Mesendoderm (in vitro differentiated cells): ENCODE data around the gene YIF1B.

ENCODE experiments used
- DNase-seq: peaks from one replicate; pipeline ENCODE4 v3.0.0; 2013
- H2AK5ac ChIP-seq: 2 replicates; pipeline ENCODE4 v1.6.1; 2013; ENCODE audit warnings: low read length, inconsistent platforms
- H2BK120ac ChIP-seq: 2 replicates; pipeline ENCODE4 v1.6.1; 2013; ENCODE audit warnings: low read depth, mild to moderate bottlenecking, low read length, moderate library complexity, mixed read lengths
- H2BK15ac ChIP-seq: replicated peaks from 2 replicates; pipeline ENCODE4 v1.6.1; 2013; ENCODE audit warnings: low read depth, mild to moderate bottlenecking, moderate library complexity
- H2BK5ac ChIP-seq: 2 replicates; pipeline ENCODE4 v1.6.1; 2013; ENCODE audit warnings: low read length, inconsistent platforms
- H3K18ac ChIP-seq: 2 replicates; pipeline ENCODE4 v1.6.1; 2013; ENCODE audit warnings: mild to moderate bottlenecking, low read length, mixed read lengths
- H3K23ac ChIP-seq: one replicate; pipeline ENCODE4 v1.6.1; 2013; ENCODE audit warnings: low read length
- H3K27ac ChIP-seq: 2 replicates; pipeline ENCODE4 v1.5.1; 2013; ENCODE audit warnings: low read depth, mild to moderate bottlenecking, inconsistent platforms, low read length, moderate library complexity
- H3K27me3 ChIP-seq: 2 replicates; pipeline ENCODE4 v1.6.1; 2013; ENCODE audit warnings: low read length, control low read depth, mild to moderate bottlenecking, inconsistent platforms; ENCODE audit not compliant: insufficient read depth, poor library complexity
- H3K36me3 ChIP-seq: 2 replicates; pipeline ENCODE4 v1.6.1; 2013; ENCODE audit warnings: low read length, inconsistent platforms; ENCODE audit not compliant: control insufficient read depth, insufficient read depth
- H3K4ac ChIP-seq: one replicate; pipeline ENCODE4 v1.6.1; 2013; ENCODE audit warnings: low read depth, mild to moderate bottlenecking, low read length, moderate library complexity
- H3K4me1 ChIP-seq: 2 replicates; pipeline ENCODE4 v1.6.1; 2013; ENCODE audit warnings: low read depth, low read length, inconsistent platforms; ENCODE audit not compliant: control insufficient read depth
- H3K4me2 ChIP-seq: 2 replicates; pipeline ENCODE4 v1.6.1; 2013; ENCODE audit warnings: low read length
- H3K4me3 ChIP-seq: 2 replicates; pipeline ENCODE4 v1.5.1; 2013; ENCODE audit warnings: mild to moderate bottlenecking, low read length
- H3K56ac ChIP-seq: one replicate; pipeline ENCODE4 v1.6.1; 2013; ENCODE audit warnings: low read length
- H3K79me1 ChIP-seq: 2 replicates; pipeline ENCODE4 v1.6.1; 2013; ENCODE audit warnings: low read length, inconsistent platforms
- H3K79me2 ChIP-seq: 2 replicates; pipeline ENCODE4 v1.6.1; 2013; ENCODE audit warnings: mild to moderate bottlenecking, low read length; ENCODE audit not compliant: control insufficient read depth, insufficient read depth
- H3K9ac ChIP-seq: 2 replicates; pipeline ENCODE4 v1.6.1; 2013; ENCODE audit warnings: low read length, inconsistent platforms
- H4K5ac ChIP-seq: one replicate; pipeline ENCODE4 v1.6.1; 2013; ENCODE audit warnings: low read length
- H4K8ac ChIP-seq: one replicate; pipeline ENCODE4 v1.6.1; 2013; ENCODE audit warnings: low read depth, mild to moderate bottlenecking, control low read depth, low read length, moderate library complexity
- WGBS: extraction: QIAGEN DNeasy Blood & Tissue Kit; methylation state at CpG from one replicate; pipeline ENCODE4 v1.1.7; 2013; ENCODE audit warnings: low lambda C conversion rate, missing lambda C conversion rate; ENCODE audit not compliant: insufficient coverage; ENCODE audit errors: extremely low coverage; 5-methylcytosine and 5-hydroxymethylcytosine counted together

The YIF1B gene

DNA sequence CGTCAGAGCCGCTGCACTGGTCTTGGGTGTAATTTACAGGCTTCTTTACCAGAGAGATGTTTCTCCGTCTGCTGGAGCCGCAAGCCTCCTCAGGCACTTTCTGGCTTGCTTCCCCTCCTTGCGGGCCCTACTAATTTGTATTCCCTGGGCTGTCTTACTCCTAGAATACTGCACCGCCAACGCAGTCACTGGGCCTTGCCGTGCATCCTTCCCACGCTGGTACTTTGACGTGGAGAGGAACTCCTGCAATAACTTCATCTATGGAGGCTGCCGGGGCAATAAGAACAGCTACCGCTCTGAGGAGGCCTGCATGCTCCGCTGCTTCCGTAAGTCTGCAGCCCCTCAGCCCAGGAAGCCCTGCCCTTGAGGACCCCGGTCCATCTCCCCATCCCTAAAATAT lies 25.8 kb downstream of the YIF1B start:
- no peak overlapping the region for H4K8ac ChIP-seq
- H2BK15ac ChIP-seq, result no peak overlapping the region
- H2AK5ac ChIP-seq, result no peak overlapping the region
- peaks cover 12% of the 10 kb centered on the region for H3K36me3 ChIP-seq
- H4K5ac ChIP-seq, result no peak overlapping the region
- H2BK5ac ChIP-seq, result no peak overlapping the region
- H3K79me2 ChIP-seq, result no peaks in the 10 kb centered on the region
- H3K56ac ChIP-seq, result no peak overlapping the region
- no peak overlapping the region for H2BK120ac ChIP-seq
- H3K79me1 ChIP-seq, result peaks cover 3% of the 10 kb centered on the region
- H3K4me1 ChIP-seq, result no peaks in the 10 kb centered on the region
- H3K18ac ChIP-seq, result no peak overlapping the region
- H3K4me3 ChIP-seq, result no peak overlapping the region
- no CpG with 5 or more reads among the region's 15 CpGs for WGBS
- no peak overlapping the region for H3K23ac ChIP-seq
- H3K4ac ChIP-seq, result no peak overlapping the region
- no peak overlapping the region for H3K9ac ChIP-seq
- H3K4me2 ChIP-seq, result no peak overlapping the region
- no peaks in the 10 kb centered on the region for H3K27me3 ChIP-seq
- no peak for DNase-seq
- no peak overlapping the region for H3K27ac ChIP-seq

DNA sequence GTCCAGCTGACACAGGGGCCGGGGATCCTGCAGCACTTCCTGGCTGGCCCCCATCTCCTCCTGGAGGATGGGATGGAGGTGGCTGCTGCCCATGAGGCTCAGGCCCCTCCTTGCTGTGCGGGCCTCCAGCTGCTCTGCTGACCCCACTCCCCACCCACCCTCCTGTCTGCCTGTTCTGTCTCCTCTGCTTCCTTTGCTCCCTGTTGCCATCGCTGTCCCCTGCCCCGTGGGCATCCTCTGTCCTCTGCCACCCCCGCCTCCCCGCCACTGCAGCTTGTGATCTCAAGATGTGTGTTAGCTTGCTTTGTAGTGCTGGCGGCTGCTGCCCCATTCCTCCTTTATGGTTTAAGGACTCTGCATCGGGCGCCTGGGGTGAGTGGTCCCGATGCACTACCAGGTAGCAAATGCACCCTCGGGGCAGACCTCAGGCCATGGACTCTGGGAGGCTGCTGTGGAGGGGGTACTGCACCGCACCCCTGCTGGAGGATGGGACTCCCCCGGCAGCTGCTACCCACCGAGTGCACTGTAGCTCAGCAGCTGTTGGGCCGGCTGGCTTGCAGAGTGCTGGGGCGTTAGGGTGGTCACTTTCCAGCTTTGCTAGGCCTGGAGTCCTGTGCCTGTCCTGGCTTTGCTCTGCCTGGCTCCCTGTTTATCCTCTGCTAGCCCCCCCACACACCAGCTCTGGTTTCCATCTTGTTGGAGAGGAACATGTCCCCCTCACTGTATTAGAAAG lies 27.5 kb downstream of the YIF1B start:
- Histone ChIP-seq H2AK5ac (no peak overlapping the region), H3K4me1 (no peaks in the 10 kb centered on the region), H3K9ac (no peak overlapping the region), H3K27me3 (no peaks in the 10 kb centered on the region), H3K56ac (no peak overlapping the region), H3K4ac (no peak overlapping the region), H3K27ac (no peak overlapping the region), H2BK15ac (no peak overlapping the region), H3K79me2 (no peaks in the 10 kb centered on the region), H3K18ac (no peak overlapping the region), H4K5ac (no peak overlapping the region), H4K8ac (no peak overlapping the region), H2BK5ac (no peak overlapping the region), H3K79me1 (peaks cover 5% of the 10 kb centered on the region), H3K23ac (no peak overlapping the region), H3K36me3 (peaks cover 12% of the 10 kb centered on the region), H3K4me2 (no peak overlapping the region), H2BK120ac (no peak overlapping the region), H3K4me3 (no peak overlapping the region)
- DNase-seq, result no peak
- WGBS, result no CpG with 5 or more reads among the region's 16 CpGs

DNA sequence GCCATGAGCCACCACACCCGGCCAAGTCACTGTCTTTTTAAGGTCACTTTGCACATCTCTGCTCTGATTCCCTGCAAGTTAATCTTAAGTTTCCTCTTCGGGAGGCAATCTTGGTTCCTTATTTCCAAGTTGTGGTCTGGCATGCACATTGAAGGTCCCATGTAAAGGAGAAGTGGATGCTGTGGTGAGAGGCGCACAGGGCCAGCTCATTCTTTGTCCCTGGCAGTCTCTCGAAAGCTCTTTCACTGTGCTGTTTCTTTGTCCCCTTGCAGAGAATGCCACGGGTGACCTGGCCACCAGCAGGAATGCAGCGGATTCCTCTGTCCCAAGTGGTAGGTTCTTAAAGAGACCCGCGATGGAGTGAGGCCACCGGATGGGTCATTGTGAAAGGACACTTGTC lies 28.1 kb downstream of the YIF1B start:
- H2BK15ac ChIP-seq, result no peak overlapping the region
- H4K8ac ChIP-seq, result no peak overlapping the region
- H3K27me3 ChIP-seq, result no peaks in the 10 kb centered on the region
- no CpG with 5 or more reads among the region's 9 CpGs for WGBS
- no peak overlapping the region for H3K4me3 ChIP-seq
- no peak overlapping the region for H3K23ac ChIP-seq
- DNase-seq, result no peak
- H4K5ac ChIP-seq, result no peak overlapping the region
- H3K79me2 ChIP-seq, result peaks cover 2% of the 10 kb centered on the region
- no peak overlapping the region for H3K4me2 ChIP-seq
- H3K36me3 ChIP-seq, result peaks cover 12% of the 10 kb centered on the region
- H3K27ac ChIP-seq, result no peak overlapping the region
- H2BK5ac ChIP-seq, result no peak overlapping the region
- H2AK5ac ChIP-seq, result no peak overlapping the region
- no peak overlapping the region for H3K56ac ChIP-seq
- H3K18ac ChIP-seq, result no peak overlapping the region
- H3K4ac ChIP-seq, result no peak overlapping the region
- no peak overlapping the region for H2BK120ac ChIP-seq
- H3K79me1 ChIP-seq, result peaks cover 8% of the 10 kb centered on the region
- H3K4me1 ChIP-seq, result no peaks in the 10 kb centered on the region
- H3K9ac ChIP-seq, result no peak overlapping the region

DNA sequence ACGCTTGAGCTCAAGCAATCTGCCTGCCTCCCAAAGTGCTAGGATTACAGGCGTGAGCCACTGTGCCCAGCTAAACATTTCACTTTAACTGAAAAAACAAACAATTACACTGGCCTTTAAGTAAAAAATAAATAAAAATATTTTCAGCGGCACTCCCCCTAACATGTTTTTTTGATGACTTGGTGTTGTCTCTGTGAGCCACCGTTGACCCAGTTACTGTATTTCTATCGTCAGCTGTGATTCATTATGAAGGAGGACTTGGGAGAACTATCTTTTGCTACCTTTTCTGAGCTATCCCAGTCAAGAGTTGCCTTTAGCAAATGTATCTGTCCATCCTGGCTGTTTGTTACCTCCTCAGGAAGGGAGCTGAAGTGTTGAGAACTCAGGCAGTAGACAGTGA lies 30.2 kb downstream of the YIF1B start:
- H4K5ac ChIP-seq, result no peak overlapping the region
- no peak overlapping the region for H3K4me2 ChIP-seq
- no peak overlapping the region for H2BK120ac ChIP-seq
- no peak for DNase-seq
- H3K27me3 ChIP-seq, result no peaks in the 10 kb centered on the region
- H3K18ac ChIP-seq, result no peak overlapping the region
- H3K79me2 ChIP-seq, result peaks cover 15% of the 10 kb centered on the region
- no peak overlapping the region for H3K4me3 ChIP-seq
- H3K4ac ChIP-seq, result no peak overlapping the region
- no peak overlapping the region for H4K8ac ChIP-seq
- H2AK5ac ChIP-seq, result no peak overlapping the region
- no peak overlapping the region for H2BK5ac ChIP-seq
- H3K27ac ChIP-seq, result no peak overlapping the region
- no peak overlapping the region for H2BK15ac ChIP-seq
- peaks cover 17% of the 10 kb centered on the region for H3K79me1 ChIP-seq
- no peaks in the 10 kb centered on the region for H3K4me1 ChIP-seq
- H3K9ac ChIP-seq, result no peak overlapping the region
- no peak overlapping the region for H3K23ac ChIP-seq
- peaks cover 8% of the 10 kb centered on the region for H3K36me3 ChIP-seq
- no peak overlapping the region for H3K56ac ChIP-seq
- WGBS, result no CpG with 5 or more reads among the region's 5 CpGs

DNA sequence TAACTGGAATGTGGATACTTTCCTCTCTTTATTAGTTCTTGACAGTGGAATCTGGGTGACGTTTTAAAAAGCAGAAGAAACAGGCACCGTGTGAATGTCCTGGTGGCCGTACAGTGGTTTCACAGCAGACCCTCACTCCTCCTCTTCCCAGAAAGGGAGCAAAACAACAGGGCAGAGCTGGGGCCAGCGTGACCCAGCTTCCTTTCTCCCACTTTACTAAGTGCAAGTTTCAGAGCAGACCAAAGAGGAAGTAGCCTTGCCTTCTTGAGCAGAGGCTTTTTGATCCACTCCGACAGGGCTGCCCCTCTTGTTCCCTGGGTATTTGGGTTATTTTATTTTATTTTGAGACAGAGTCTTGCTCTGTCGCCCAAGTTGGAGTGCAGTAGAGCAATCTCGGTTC lies 31.3 kb downstream of the YIF1B start:
- no peaks in the 10 kb centered on the region for H3K4me1 ChIP-seq
- no peak overlapping the region for H3K4me3 ChIP-seq
- no peak overlapping the region for H2AK5ac ChIP-seq
- no peak overlapping the region for H4K5ac ChIP-seq
- H3K27me3 ChIP-seq, result no peaks in the 10 kb centered on the region
- peaks cover 21% of the 10 kb centered on the region for H3K79me1 ChIP-seq
- H3K56ac ChIP-seq, result no peak overlapping the region
- no peak overlapping the region for H3K23ac ChIP-seq
- peaks cover 10% of the 10 kb centered on the region for H3K36me3 ChIP-seq
- H2BK5ac ChIP-seq, result no peak overlapping the region
- no CpG with 5 or more reads among the region's 7 CpGs for WGBS
- DNase-seq, result no peak
- no peak overlapping the region for H3K18ac ChIP-seq
- no peak overlapping the region for H3K9ac ChIP-seq
- no peak overlapping the region for H3K4ac ChIP-seq
- H2BK120ac ChIP-seq, result no peak overlapping the region
- peaks cover 22% of the 10 kb centered on the region for H3K79me2 ChIP-seq
- H2BK15ac ChIP-seq, result no peak overlapping the region
- no peak overlapping the region for H4K8ac ChIP-seq
- H3K27ac ChIP-seq, result no peak overlapping the region
- no peak overlapping the region for H3K4me2 ChIP-seq

DNA sequence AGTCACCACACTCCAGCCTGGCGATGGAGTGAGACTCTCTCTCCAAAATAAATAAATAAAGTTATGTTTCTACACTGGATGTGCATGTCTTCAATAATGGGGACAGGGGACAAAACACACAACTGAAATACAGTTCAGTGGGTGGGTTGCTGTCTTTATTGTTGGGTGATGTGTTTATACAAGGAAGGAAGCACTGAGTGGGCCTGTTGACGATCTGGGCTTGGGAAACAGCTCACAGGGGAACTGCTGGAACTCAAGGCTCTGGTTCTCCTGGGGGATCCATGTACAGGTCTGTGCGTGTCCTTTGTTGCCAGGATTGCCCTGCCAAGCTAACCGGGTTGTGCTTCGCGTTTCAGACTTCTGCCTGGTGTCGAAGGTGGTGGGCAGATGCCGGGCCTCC lies 32.5 kb downstream of the YIF1B start:
- peaks cover 23% of the 10 kb centered on the region for H3K79me2 ChIP-seq
- no peak for DNase-seq
- no peak overlapping the region for H3K4me2 ChIP-seq
- no peak overlapping the region for H2AK5ac ChIP-seq
- no peak overlapping the region for H2BK120ac ChIP-seq
- no peak overlapping the region for H3K23ac ChIP-seq
- no peaks in the 10 kb centered on the region for H3K4me1 ChIP-seq
- WGBS, result no CpG with 5 or more reads among the region's 8 CpGs
- H2BK15ac ChIP-seq, result no peak overlapping the region
- H3K27me3 ChIP-seq, result no peaks in the 10 kb centered on the region
- H3K36me3 ChIP-seq, result peaks cover 8% of the 10 kb centered on the region
- H3K79me1 ChIP-seq, result peaks cover 22% of the 10 kb centered on the region
- no peak overlapping the region for H2BK5ac ChIP-seq
- no peak overlapping the region for H3K9ac ChIP-seq
- H3K27ac ChIP-seq, result no peak overlapping the region
- H3K4me3 ChIP-seq, result no peak overlapping the region
- H3K18ac ChIP-seq, result no peak overlapping the region
- H3K56ac ChIP-seq, result no peak overlapping the region
- H3K4ac ChIP-seq, result no peak overlapping the region
- no peak overlapping the region for H4K8ac ChIP-seq
- H4K5ac ChIP-seq, result no peak overlapping the region
